ENCODE data around the gene FZR1. TPM values are rescaled to one million over a fixed set of nuclear protein-coding genes. Genes with fewer than 3 reads are reported as not detected.

FZR1 gene
- total RNA-seq, 4 donors from 2014 or later: 29.1 to 107 (median 35.3) TPM

- Histone ChIP-seq H3K36me3 (no peaks in the 10 kb centered on the region), H3K4me3 (peak within 1 kb of the TSS in 3 of 4 donors; percentile 4 to 21 (median 19)), H3K4me1 (peaks cover 0 to 24% (median 15%) of the 10 kb centered on the region in 4 donors), H3K27ac (peak within 1 kb of the TSS in 3 of 4 donors; percentile 9 to 57 (median 39)), H3K27me3 (peaks cover 20% of the 10 kb centered on the region), H3K9me3 (no peaks in the 10 kb centered on the region)
- DNase-seq: peak; percentile 73
- intact Hi-C loops (cut with DNase I; ENCODE audit: low total_unique reads): no loop called here
- TF ChIP-seq POLR2AphosphoS5 (IDR thresholded peaks at IDR 0.05) (peak in 2 of 3 donors; percentile 10 to 50), EP300 (IDR thresholded peaks at IDR 0.05; ENCODE audit: low read depth) (no peak), POLR2A (IDR thresholded peaks at IDR 0.05) (peak; percentile 65)
- TF ChIP-seq, protein P1, sequence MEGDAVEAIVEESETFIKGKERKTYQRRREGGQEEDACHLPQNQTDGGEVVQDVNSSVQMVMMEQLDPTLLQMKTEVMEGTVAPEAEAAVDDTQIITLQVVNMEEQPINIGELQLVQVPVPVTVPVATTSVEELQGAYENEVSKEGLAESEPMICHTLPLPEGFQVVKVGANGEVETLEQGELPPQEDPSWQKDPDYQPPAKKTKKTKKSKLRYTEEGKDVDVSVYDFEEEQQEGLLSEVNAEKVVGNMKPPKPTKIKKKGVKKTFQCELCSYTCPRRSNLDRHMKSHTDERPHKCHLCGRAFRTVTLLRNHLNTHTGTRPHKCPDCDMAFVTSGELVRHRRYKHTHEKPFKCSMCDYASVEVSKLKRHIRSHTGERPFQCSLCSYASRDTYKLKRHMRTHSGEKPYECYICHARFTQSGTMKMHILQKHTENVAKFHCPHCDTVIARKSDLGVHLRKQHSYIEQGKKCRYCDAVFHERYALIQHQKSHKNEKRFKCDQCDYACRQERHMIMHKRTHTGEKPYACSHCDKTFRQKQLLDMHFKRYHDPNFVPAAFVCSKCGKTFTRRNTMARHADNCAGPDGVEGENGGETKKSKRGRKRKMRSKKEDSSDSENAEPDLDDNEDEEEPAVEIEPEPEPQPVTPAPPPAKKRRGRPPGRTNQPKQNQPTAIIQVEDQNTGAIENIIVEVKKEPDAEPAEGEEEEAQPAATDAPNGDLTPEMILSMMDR (IDR thresholded peaks at IDR 0.05): no peak
- WGBS, 2 donors (ENCODE audit: low coverage in 1 of 2): 30 to 47% methylated on average over 6 to 22 of the region's 27 CpGs
- in situ Hi-C loops (cut with MboI; ENCODE audit: low pct_ligation_motif_present in 1 of 4, low pct_unique_long_range_greater_than_20kb in 1 of 4, low sequenced_read_pairs in 3 of 4): loop anchor here in 1 of 4 donors (10.0 kb wide), 1 partner anchor 176 kb away; no protein-coding TSS in a partner anchor
Observed at GRCh38 chr19:3480383-3481091, 25.6 kb upstream of the FZR1 start, which contains the start of gene SMIM24. SMIM24 (minus strand) TSS chr19:3480525; CDS start chr19:3480463, 62 bp downstream.

DNA sequence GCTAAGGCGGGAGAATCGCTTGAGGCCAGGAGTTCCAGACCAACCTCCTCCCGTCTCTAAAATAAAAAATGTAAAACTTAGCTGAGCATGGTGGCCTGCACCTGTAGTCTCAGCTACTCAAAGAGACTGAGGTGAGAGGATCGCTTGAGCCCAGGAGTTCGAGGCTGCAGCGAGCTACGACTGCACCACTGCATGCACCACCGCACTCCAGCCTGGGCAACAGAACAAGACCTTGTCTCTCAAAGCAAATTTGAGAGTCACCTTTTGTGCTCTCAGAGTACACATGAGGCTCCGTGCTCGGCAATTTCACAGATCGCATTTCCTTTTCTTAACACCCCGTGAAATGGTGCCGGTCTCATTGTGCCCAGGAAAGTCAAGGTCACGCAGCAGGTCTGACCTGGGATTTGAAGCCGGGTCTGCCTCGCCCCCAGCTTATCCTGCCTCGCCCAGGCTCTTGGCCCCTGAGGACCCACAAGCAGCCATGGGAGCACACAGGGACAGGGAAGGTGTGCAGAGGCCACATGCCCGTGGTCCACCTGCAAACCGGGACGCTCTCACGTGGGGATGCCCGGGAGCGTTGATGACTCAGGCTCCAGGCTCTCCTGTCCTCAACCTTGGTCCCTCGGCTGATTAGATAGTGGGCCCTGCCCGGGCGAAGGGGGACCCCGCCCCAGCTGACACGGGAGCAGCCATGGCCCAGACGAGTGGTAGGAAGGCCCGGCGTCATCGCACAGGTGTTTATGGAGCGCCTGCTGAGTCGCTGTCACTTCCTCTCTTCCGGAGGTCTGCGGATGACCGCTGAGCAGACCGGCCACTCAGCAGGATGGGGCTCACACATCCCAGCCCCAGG lies 24.6 kb upstream of the FZR1 start:
- peaks cover 20% of the 10 kb centered on the region for H3K27me3 ChIP-seq
- in situ Hi-C loops (cut with MboI; ENCODE audit: low pct_ligation_motif_present in 1 of 4, low pct_unique_long_range_greater_than_20kb in 1 of 4, low sequenced_read_pairs in 3 of 4): loop anchor here in 1 of 4 donors (10.0 kb wide), 1 partner anchor 177 kb away; no protein-coding TSS in a partner anchor
- peaks cover 0 to 24% (median 15%) of the 10 kb centered on the region in 4 donors for H3K4me1 ChIP-seq
- H3K4me3 ChIP-seq: no peak overlapping the region
- no peaks in the 10 kb centered on the region for H3K9me3 ChIP-seq
- no peaks in the 10 kb centered on the region for H3K36me3 ChIP-seq
- TF ChIP-seq POLR2A (IDR thresholded peaks at IDR 0.05) (no peak), EP300 (IDR thresholded peaks at IDR 0.05; ENCODE audit: low read depth) (no peak), POLR2AphosphoS5 (IDR thresholded peaks at IDR 0.05) (no peak)
- TF ChIP-seq, protein P1 (IDR thresholded peaks at IDR 0.05): no peak
- WGBS, 2 donors (ENCODE audit: low coverage in 1 of 2): 68% methylated on average over 35 of the region's 38 CpGs; no CpG with 5 or more reads in 1 of the 2 donors
- H3K27ac ChIP-seq: no peak overlapping the region
- intact Hi-C loops (cut with DNase I; ENCODE audit: low total_unique reads): no loop called here
- DNase-seq: no peak

DNA sequence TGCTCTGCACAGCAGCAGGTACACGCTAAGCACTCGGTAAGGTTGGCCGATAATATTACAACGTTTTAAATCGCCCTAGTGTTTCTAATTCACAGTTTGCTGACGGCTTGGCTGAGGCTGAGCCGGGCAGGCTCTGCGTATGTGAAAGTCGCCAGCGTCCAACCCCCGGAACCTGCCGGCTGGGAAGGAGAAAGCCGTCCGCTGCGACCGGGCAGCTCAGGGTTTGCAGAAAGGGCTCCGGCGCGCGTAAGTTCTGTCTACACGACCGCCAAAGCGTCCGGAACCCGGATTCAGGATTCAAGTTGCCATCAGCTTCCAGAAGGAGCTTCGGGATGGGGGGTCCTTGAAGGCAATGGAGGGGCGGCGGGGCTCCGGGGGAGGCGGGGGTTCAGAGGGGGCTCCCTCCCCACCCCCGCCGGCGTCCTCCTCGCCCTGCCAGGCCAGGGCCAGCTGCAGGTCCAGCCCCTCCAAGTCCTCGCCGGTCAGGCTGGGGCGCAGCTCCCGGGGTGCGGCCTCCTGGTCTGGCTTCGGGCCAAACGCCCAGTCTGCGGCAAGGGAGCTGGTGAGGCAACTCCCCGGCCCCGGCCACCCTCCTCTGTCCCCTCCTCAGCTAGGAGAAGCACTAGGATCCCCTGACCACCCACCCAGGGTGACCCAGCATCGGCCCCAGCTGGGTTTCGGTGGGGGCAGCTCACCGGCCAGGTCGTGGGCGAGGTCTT lies 23.4 kb upstream of the FZR1 start:
- peak overlapping the region in 3 of 4 donors; percentile 22 to 42 (median 38) for H3K4me3 ChIP-seq
- in situ Hi-C loops (cut with MboI; ENCODE audit: low pct_ligation_motif_present in 1 of 4, low pct_unique_long_range_greater_than_20kb in 1 of 4, low sequenced_read_pairs in 3 of 4): loop anchor here in 1 of 4 donors (10.0 kb wide), 1 partner anchor 178 kb away; no protein-coding TSS in a partner anchor

GRCh38 chr19:3483226-3483628 lies 22.9 kb upstream of the FZR1 start, which contains the start of gene SMIM44:
SMIM44 (minus strand) TSS chr19:3483441; CDS start chr19:3483403, 38 bp downstream.
- TF ChIP-seq EP300 (IDR thresholded peaks at IDR 0.05; ENCODE audit: low read depth) (no peak), POLR2A (IDR thresholded peaks at IDR 0.05) (peak; percentile 59), POLR2AphosphoS5 (IDR thresholded peaks at IDR 0.05) (peak in 2 of 3 donors; percentile 20 to 28)
- TF ChIP-seq, protein P1 (IDR thresholded peaks at IDR 0.05): no peak
- H3K27ac ChIP-seq: peak within 1 kb of the TSS; percentile 44 to 73 (median 71)
- peaks cover 20% of the 10 kb centered on the region for H3K27me3 ChIP-seq
- H3K4me1 ChIP-seq: peaks cover 0 to 24% (median 15%) of the 10 kb centered on the region in 4 donors
- intact Hi-C loops (cut with DNase I; ENCODE audit: low total_unique reads): no loop called here
- no peaks in the 10 kb centered on the region for H3K36me3 ChIP-seq
- no peaks in the 10 kb centered on the region for H3K9me3 ChIP-seq
- DNase-seq: peak; percentile 53
- 11 to 31% methylated on average over 6 to 16 of the region's 33 CpGs for WGBS, 2 donors (ENCODE audit: low coverage in 1 of 2)
- in situ Hi-C loops (cut with MboI; ENCODE audit: low pct_ligation_motif_present in 1 of 4, low pct_unique_long_range_greater_than_20kb in 1 of 4, low sequenced_read_pairs in 3 of 4): loop anchor here in 1 of 4 donors (10.0 kb wide), 1 partner anchor 178 kb away; no protein-coding TSS in a partner anchor
- peak within 1 kb of the TSS in 3 of 4 donors; percentile 22 to 42 (median 38) for H3K4me3 ChIP-seq

More for the DNA sequence above, 23.4 kb upstream of the FZR1 start:
- Histone ChIP-seq H3K36me3 (no peaks in the 10 kb centered on the region), H3K27me3 (peaks cover 20% of the 10 kb centered on the region), H3K9me3 (no peaks in the 10 kb centered on the region), H3K27ac (peak overlapping the region; percentile 44 to 73 (median 71)), H3K4me1 (peaks cover 0 to 24% (median 15%) of the 10 kb centered on the region in 4 donors)
- DNase-seq: peak; percentile 77
- WGBS, 2 donors (ENCODE audit: low coverage in 1 of 2): 54% methylated on average over 33 of the region's 49 CpGs; no CpG with 5 or more reads in 1 of the 2 donors
- intact Hi-C loops (cut with DNase I; ENCODE audit: low total_unique reads): no loop called here
- no peak for TF ChIP-seq POLR2A (IDR thresholded peaks at IDR 0.05)
- TF ChIP-seq EP300 (IDR thresholded peaks at IDR 0.05; ENCODE audit: low read depth): no peak
- TF ChIP-seq POLR2AphosphoS5 (IDR thresholded peaks at IDR 0.05): no peak

Measured in transverse colon (tissue), 4 donors.